ENCODE results near the gene AVPI1.

DNA sequence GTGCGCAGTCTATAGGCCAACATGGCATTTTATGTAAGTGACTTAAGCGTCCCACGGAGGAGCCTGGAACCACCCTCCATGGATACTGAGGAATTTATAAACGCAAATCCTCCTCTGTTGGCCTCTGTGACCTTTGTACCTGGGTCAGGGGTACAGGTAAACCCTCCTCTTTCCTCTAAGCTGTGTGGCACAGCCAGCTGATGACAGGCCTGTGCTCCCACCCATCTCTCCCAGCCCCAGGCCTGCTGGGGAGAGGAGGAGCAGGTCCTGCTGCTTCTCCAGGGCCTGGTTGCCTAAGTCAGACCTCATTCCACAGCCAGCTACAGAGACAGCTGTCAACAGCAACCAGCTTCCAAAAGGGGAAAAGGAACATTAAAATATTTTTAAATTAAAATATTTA, 5.0 kb downstream of the AVPI1 start:
- no peak for TF ChIP-seq POLR2A (IDR thresholded peaks at IDR 0.05; ENCODE audit: low read depth, low read length)
- TF ChIP-seq, protein P1, sequence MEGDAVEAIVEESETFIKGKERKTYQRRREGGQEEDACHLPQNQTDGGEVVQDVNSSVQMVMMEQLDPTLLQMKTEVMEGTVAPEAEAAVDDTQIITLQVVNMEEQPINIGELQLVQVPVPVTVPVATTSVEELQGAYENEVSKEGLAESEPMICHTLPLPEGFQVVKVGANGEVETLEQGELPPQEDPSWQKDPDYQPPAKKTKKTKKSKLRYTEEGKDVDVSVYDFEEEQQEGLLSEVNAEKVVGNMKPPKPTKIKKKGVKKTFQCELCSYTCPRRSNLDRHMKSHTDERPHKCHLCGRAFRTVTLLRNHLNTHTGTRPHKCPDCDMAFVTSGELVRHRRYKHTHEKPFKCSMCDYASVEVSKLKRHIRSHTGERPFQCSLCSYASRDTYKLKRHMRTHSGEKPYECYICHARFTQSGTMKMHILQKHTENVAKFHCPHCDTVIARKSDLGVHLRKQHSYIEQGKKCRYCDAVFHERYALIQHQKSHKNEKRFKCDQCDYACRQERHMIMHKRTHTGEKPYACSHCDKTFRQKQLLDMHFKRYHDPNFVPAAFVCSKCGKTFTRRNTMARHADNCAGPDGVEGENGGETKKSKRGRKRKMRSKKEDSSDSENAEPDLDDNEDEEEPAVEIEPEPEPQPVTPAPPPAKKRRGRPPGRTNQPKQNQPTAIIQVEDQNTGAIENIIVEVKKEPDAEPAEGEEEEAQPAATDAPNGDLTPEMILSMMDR (IDR thresholded peaks at IDR 0.05 in 2 of 3, conservative IDR thresholded peaks at IDR 0.05 in 1 of 3; ENCODE audit: control insufficient read depth in 2 of 3, extremely low read depth in 1 of 3, insufficient read depth in 1 of 3, low read depth in 3 of 3, low read length in 3 of 3): no peak
- TF ChIP-seq RFX5 (IDR thresholded peaks at IDR 0.05; ENCODE audit: low read depth, low read length): no peak
- TF ChIP-seq SPI1 (IDR thresholded peaks at IDR 0.05; ENCODE audit: borderline replicate concordance, insufficient read depth, low read depth, low read length): no peak
- no peak for TF ChIP-seq EZH2 (IDR thresholded peaks at IDR 0.05; ENCODE audit: borderline replicate concordance, control insufficient read depth, low read depth, low read length)
- no peak for TF ChIP-seq ZNF24 (IDR thresholded peaks at IDR 0.05)
- TF ChIP-seq, protein P2, sequence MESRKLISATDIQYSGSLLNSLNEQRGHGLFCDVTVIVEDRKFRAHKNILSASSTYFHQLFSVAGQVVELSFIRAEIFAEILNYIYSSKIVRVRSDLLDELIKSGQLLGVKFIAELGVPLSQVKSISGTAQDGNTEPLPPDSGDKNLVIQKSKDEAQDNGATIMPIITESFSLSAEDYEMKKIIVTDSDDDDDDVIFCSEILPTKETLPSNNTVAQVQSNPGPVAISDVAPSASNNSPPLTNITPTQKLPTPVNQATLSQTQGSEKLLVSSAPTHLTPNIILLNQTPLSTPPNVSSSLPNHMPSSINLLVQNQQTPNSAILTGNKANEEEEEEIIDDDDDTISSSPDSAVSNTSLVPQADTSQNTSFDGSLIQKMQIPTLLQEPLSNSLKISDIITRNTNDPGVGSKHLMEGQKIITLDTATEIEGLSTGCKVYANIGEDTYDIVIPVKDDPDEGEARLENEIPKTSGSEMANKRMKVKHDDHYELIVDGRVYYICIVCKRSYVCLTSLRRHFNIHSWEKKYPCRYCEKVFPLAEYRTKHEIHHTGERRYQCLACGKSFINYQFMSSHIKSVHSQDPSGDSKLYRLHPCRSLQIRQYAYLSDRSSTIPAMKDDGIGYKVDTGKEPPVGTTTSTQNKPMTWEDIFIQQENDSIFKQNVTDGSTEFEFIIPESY (IDR thresholded peaks at IDR 0.05): no peak
- TF ChIP-seq CEBPB (IDR thresholded peaks at IDR 0.05; ENCODE audit: borderline replicate concordance in 1 of 2, low read depth in 2 of 2, low read length in 2 of 2): no peak
- TF ChIP-seq ZNF274 (IDR thresholded peaks at IDR 0.05; ENCODE audit: insufficient read depth, insufficient read length): no peak
- TF ChIP-seq EED (IDR thresholded peaks at IDR 0.05; ENCODE audit: low read depth): no peak
- TF ChIP-seq EP300 (IDR thresholded peaks at IDR 0.05; ENCODE audit: borderline replicate concordance in 1 of 2, control insufficient read depth in 1 of 2, low read depth in 2 of 2, low read length in 2 of 2): no peak
- no peak for TF ChIP-seq SREBF2 (IDR thresholded peaks at IDR 0.05; ENCODE audit: low read length)
- TF ChIP-seq SP1 (IDR thresholded peaks at IDR 0.05; ENCODE audit: low read depth, low read length): no peak
